Loucy (cell line): ENCODE measurements around the gene RALGDS.
"Not testable (repeated sequence)": the region's sequence is repeated elsewhere in the genome, so short reads cannot be mapped to it uniquely, and the experiment has no call there.

ENCODE experiments used
- H2AFZ ChIP-seq: fragments of 200-600 bp; sonication (generic); 2 replicates; pipeline ENCODE4 v1.6.0; 2016; ENCODE audit warnings: antibody characterized with exemption, mild to moderate bottlenecking, low read length, moderate library complexity
- H3F3A ChIP-seq: fragments of 200-600 bp; 2 replicates; pipeline ENCODE4 v1.6.0; 2016; ENCODE audit warnings: antibody characterized with exemption, low read depth, mild to moderate bottlenecking
- H3K27me3 ChIP-seq: fragments of 200-600 bp; sonication (generic); 2 replicates; pipeline ENCODE4 v1.6.1; 2014; ENCODE audit warnings: low read length, mild to moderate bottlenecking; ENCODE audit not compliant: insufficient read depth, poor library complexity, severe bottlenecking
- H3K36me3 ChIP-seq: fragments of 200-600 bp; sonication (generic); 2 replicates; pipeline ENCODE4 v1.6.1; 2016; ENCODE audit warnings: low read length; ENCODE audit not compliant: insufficient read depth
- H3K4me1 ChIP-seq: fragments of 200-600 bp; sonication (generic); 2 replicates; pipeline ENCODE4 v1.5.1; 2014; ENCODE audit warnings: low read length, mild to moderate bottlenecking; ENCODE audit not compliant: insufficient read depth, poor library complexity, severe bottlenecking
- H3K4me2 ChIP-seq: fragments of 200-600 bp; sonication (generic); 2 replicates; pipeline ENCODE4 v1.6.0; 2014; ENCODE audit warnings: antibody characterized with exemption, low read length, low read depth, mild to moderate bottlenecking; ENCODE audit not compliant: poor library complexity, severe bottlenecking
- H3K4me3 ChIP-seq: fragments of 200-600 bp; sonication (generic); 2 replicates; pipeline ENCODE4 v1.5.1; 2014; ENCODE audit warnings: low read length, mild to moderate bottlenecking, mixed read lengths; ENCODE audit not compliant: poor library complexity, severe bottlenecking
- H3K79me2 ChIP-seq: fragments of 200-600 bp; sonication (generic); 2 replicates; pipeline ENCODE4 v1.6.1; 2014; ENCODE audit warnings: low read length; ENCODE audit not compliant: insufficient read depth
- H3K9ac ChIP-seq: fragments of 200-600 bp; sonication (generic); 2 replicates; pipeline ENCODE4 v1.6.0; 2014; ENCODE audit warnings: mild to moderate bottlenecking, low read depth, low read length, moderate library complexity; ENCODE audit not compliant: poor library complexity, severe bottlenecking
- H3K9me2 ChIP-seq: fragments of 200-600 bp; sonication (generic); replicated peaks from 2 replicates; pipeline ENCODE4 v1.6.1; 2016; ENCODE audit warnings: low read depth, low read length, mixed read lengths
- H3K9me3 ChIP-seq: fragments of 200-600 bp; sonication (generic); 2 replicates; pipeline ENCODE4 v1.6.1; 2014; ENCODE audit warnings: mild to moderate bottlenecking, antibody characterized with exemption, low read length, low read depth; ENCODE audit not compliant: insufficient read depth
- H4K20me1 ChIP-seq: fragments of 200-600 bp; sonication (generic); 2 replicates; pipeline ENCODE4 v1.6.0; 2014; ENCODE audit warnings: antibody characterized with exemption, low read length, mild to moderate bottlenecking; ENCODE audit not compliant: insufficient read depth, poor library complexity, severe bottlenecking
- EZH2phosphoT487 ChIP-seq: fragments of 200-600 bp; IDR thresholded peaks from 2 replicates; pipeline ENCODE4 v1.6.1; 2018; ENCODE audit warnings: antibody characterized with exemption, mild to moderate bottlenecking, moderate library complexity, borderline replicate concordance
- TF ChIP-seq, protein P1 (sequence below): fragments of 200-600 bp; sonication (generic); conservative IDR thresholded peaks from 2 replicates; pipeline ENCODE4 v1.5.1; 2014; ENCODE audit warnings: mild to moderate bottlenecking, antibody characterized with exemption, low read length

The RALGDS gene

DNA sequence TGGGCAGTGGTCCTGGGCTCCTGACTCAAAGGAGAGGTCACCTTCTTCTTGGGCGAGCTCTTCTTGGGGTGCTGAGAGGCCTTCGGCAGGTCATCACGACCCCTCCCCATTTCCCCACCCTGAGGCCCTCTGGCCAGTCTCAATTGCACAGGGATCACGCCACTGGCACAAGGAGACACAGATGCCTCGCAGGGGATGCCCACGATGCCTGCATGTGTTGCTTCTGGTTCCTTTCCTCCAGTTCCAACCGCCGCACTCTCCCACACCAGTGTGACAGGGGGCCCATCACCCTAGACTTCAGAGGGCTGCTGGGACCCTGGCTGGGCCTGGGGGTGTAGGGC is 57.9 kb downstream of the RALGDS start:
- Histone ChIP-seq H3K4me1 (peaks cover 47% of the 10 kb centered on the region), H3K4me3 (no peak overlapping the region), H3K79me2 (peaks cover 5% of the 10 kb centered on the region; the same call in 1 of the 2 replicates), H3K9ac (peak overlapping the region; percentile 21), H3K27me3 (no peaks in the 10 kb centered on the region), H3K36me3 (peaks cover 4% of the 10 kb centered on the region; the same call in 1 of the 2 replicates), H4K20me1 (no peaks in the 10 kb centered on the region), H3K4me2 (peak overlapping the region; percentile 23), H3F3A (peaks cover 8% of the 10 kb centered on the region), H3K9me3 (no peaks in the 10 kb centered on the region), H3K9me2 (no peaks in the 10 kb centered on the region), H2AFZ (no peak overlapping the region)
- TF ChIP-seq EZH2phosphoT487: no peak
- TF ChIP-seq, protein P1, sequence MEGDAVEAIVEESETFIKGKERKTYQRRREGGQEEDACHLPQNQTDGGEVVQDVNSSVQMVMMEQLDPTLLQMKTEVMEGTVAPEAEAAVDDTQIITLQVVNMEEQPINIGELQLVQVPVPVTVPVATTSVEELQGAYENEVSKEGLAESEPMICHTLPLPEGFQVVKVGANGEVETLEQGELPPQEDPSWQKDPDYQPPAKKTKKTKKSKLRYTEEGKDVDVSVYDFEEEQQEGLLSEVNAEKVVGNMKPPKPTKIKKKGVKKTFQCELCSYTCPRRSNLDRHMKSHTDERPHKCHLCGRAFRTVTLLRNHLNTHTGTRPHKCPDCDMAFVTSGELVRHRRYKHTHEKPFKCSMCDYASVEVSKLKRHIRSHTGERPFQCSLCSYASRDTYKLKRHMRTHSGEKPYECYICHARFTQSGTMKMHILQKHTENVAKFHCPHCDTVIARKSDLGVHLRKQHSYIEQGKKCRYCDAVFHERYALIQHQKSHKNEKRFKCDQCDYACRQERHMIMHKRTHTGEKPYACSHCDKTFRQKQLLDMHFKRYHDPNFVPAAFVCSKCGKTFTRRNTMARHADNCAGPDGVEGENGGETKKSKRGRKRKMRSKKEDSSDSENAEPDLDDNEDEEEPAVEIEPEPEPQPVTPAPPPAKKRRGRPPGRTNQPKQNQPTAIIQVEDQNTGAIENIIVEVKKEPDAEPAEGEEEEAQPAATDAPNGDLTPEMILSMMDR: no peak

- not testable (repeated sequence) for H3K9me2 ChIP-seq, H3K36me3 ChIP-seq, H3K9ac ChIP-seq, H3F3A ChIP-seq, H4K20me1 ChIP-seq, H3K79me2 ChIP-seq, H3K27me3 ChIP-seq, H3K9me3 ChIP-seq, H2AFZ ChIP-seq, H3K4me3 ChIP-seq, H3K4me2 ChIP-seq
- H3K4me1 ChIP-seq: peaks cover 51% of the 10 kb centered on the region
Measured at GRCh38 chr9:133062569-133062968, 58.5 kb downstream of the RALGDS start.

- Histone ChIP-seq H3K36me3 (peaks cover 10% of the 10 kb centered on the region; the same call in 1 of the 2 replicates), H3K4me3 (peak within 1 kb of the TSS; percentile 52), H3K4me2 (peak within 1 kb of the TSS; percentile 97), H3K4me1 (peaks cover 59% of the 10 kb centered on the region), H3K9ac (peak within 1 kb of the TSS; percentile 96)
- H3K9me2 ChIP-seq, H2AFZ ChIP-seq, H3F3A ChIP-seq, H3K79me2 ChIP-seq, H3K27me3 ChIP-seq, H3K9me3 ChIP-seq, H4K20me1 ChIP-seq: not testable (repeated sequence)
Measured at GRCh38 chr9:133061764-133062145, 59.3 kb downstream of the RALGDS start, which contains the start of gene CEL. TSS of gene CEL (plus strand) at chr9:133061981. CDS start at chr9:133062003, 22 bp downstream.

DNA sequence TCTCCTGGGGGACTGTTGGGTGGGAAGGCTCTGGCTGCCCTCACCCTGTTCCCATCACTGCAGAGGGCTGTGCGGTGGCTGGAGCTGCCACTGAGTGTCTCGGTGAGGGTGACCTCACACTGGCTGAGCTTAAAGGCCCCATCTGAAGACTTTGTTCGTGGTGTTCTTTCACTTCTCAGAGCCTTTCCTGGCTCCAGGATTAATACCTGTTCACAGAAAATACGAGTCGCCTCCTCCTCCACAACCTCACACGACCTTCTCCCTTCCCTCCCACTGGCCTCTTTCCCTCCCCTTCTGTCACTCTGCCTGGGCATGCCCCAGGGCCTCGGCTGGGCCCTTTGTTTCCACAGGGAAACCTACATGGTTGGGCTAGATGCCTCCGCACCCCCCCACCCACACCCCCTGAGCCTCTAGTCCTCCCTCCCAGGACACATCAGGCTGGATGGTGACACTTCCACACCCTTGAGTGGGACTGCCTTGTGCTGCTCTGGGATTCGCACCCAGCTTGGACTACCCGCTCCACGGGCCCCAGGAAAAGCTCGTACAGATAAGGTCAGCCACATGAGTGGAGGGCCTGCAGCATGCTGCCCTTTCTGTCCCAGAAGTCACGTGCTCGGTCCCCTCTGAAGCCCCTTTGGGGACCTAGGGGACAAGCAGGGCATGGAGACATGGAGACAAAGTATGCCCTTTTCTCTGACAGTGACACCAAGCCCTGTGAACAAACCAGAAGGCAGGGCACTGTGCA is 59.8 kb downstream of the RALGDS start:
- H3K9ac ChIP-seq: peak overlapping the region; percentile 96
- not testable (repeated sequence) for H3K27me3 ChIP-seq, H2AFZ ChIP-seq, H4K20me1 ChIP-seq, H3F3A ChIP-seq, H3K9me3 ChIP-seq, H3K79me2 ChIP-seq, H3K9me2 ChIP-seq
- peaks cover 16% of the 10 kb centered on the region; the same call in 1 of the 2 replicates for H3K36me3 ChIP-seq
- H3K4me1 ChIP-seq: peaks cover 64% of the 10 kb centered on the region
- H3K4me3 ChIP-seq: peak overlapping the region; percentile 52
- H3K4me2 ChIP-seq: peak overlapping the region; percentile 97
